HG03342 (cell line): ENCODE results near the gene TLDC2.
"Not testable (repeated sequence)": the region's sequence is repeated elsewhere in the genome, so short reads cannot be mapped to it uniquely, and the experiment has no call there.

ENCODE experiments used
- ATAC-seq: cut with Tn5 transposase; IDR thresholded peaks from one replicate; pipeline ENCODE4 v1.9.1; 2021; ENCODE audit warnings: mild to moderate bottlenecking, moderate library complexity; ENCODE audit not compliant: unreplicated experiment

Gene TLDC2

DNA sequence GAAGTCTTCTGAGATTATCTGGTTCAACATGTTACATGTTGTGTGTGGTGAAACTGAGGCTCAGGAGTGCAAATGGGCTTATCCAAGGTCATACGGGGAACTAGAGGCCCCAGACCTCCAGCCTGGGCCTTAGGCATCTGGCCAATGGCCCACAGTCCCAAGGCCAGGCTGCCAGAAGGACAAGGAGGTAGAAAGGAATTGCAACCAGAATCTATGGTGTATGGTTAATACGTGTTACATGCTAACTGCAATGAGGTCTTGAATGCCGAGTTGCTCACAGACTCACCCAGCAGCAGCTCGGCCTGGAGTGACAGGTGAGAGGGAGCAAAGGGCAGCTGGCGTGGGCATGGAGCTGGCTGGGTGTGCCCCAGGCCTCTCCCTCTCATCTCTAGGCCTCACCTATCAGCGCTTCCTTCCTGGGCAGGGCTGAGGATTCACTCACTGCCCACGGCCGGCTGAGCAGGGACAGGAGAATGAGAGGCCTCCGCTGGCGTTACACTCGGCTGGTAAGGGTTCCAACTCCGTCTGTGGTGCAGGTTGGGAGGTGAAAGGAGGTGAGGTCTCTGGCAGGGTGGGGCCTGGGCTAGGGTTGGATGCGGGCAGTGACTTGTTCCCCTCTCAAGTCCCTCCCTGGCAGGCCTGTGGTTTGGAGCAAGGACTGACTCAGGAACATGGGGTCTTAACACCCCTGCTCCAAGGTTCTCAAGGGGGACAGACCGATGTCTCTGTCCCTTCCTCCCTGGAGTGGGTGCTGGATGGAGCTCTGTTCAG, at the start of gene TLDC2:
Gene TLDC2, plus strand, starts transcription at position 437 of the 771 bp plus-strand sequence. Its CDS starts 37 bp downstream, at position 474.
- ATAC-seq = no peak

DNA sequence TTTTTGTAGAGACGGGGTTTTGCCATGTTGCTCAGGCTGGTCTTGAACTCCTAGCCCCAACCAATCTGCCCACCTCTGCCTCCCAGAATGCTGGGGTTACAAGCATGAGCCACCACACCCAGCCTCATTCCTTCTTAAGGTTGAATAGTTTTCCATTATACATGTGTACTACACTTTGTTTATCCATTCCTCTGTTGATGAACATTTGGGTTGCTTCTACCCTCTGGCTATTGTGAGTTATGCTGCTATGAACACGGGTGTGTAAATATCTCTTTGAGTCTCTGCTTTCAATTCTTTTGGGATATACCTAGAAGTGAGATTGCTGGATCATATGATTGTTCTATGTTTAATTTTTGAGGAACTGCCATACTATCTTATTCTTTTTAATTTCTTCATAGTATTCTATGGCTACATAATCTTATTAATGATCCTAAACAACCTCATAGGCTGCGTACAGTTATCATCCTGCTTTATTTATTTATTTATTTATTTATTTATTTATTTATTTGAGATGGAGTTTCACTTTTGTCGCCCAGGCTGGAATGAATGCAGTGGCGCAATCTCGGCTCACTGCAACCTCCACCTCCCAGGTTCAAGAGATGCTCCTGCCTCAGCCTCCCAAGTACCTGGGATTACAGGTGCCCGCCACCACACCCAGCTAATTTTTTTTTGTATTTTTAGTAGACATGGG, 49.2 kb upstream of the TLDC2 start:
- no peak for ATAC-seq

DNA sequence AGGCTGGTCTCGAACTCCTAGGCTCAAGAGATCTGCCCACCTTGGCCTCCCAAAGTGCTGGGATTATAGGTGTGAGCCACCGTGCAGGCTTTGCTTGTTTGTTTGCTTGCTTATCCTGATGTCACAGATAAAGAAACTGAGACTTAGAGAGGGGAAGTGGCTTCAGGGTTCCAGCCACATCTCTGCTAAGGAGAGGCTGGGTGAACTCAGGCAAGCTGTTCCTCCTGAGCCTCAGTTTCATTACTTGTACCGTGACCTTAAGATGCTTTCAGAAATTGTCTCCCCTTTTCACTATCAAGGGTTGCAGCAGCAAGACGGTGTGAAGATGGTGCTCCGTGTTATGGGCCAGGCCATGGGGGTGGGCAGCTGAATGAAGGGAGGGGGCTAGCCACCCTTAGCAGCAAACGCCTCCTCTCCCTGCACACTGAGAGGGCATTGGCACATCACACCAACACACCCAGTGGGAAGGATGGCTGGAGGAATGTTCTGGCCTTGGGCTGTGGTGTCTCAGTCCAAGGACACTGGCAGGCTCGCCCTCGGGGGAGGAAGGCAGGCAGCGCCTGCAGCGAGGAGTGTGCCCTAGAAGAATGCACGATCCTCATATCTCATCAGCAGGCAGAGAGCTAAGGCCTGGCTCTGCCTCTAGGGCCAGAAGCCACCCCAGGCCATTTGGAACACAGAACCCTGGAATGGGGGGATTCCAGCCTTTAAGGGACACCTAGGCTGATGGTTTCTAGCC, 48.2 kb upstream of the TLDC2 start:
- peak; percentile 85 for ATAC-seq

DNA sequence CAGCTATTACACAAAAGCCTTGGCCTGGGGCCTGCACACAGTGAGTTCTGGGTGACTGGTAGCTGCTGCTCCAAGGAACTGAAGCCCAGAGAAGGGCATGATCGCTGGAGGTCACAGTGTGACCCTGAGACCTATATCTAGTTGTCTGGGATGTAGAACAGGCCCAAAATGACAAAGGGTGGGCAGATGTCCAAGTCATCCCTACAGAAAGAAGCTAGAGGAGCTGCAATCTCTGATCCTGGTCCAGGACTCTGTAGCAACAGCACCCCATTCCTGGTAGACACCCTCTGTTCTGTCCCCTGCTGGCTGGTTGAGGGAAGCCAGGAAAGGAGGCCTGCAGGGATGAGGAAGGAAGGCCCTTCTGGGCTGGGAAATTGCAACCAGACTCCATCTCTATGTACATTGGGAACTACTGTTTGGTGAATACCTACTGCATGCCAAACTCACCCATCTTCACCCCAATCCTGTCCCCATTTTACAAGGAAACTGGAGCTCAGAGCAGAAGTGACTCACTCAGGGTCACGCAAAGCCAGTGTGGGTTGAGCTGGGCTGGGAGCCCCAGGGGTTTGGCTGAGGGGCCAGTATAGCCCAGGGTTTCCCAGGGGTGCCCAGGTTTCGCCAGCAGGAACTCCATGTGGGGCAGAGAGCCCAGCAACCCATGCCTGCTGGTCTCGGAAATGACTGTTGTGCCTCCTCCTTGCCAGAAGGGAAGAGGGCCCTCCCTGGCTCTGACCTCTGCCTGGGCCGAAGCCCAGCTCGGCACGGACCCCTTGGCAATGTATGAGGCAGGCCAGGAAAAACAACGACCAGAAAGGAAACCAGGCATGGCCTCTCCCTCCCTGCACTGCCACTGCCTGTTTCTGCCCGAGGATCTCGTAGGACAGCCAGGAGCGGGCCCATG, 44.9 kb upstream of the TLDC2 start:
- no peak for ATAC-seq

DNA sequence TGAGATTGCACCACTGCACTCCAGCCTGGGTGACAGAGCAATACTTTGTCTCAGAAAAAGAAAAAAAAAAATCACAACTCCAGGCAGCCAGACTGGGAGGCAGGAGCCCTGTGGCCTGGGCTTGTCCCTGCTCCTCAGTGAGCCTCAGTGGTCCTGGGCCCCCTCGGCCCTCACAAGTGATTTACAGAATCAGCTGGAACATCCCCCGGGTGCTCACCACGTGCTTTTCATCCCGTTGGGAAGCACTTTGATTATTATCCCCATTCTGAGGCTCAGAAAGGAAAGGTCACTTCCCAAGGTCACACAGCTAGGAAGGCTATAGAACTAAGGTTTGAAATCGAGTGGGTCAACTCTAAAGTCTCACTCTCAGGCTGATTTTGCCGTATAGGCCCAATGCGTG, 43.1 kb upstream of the TLDC2 start:
- no peak for ATAC-seq

DNA sequence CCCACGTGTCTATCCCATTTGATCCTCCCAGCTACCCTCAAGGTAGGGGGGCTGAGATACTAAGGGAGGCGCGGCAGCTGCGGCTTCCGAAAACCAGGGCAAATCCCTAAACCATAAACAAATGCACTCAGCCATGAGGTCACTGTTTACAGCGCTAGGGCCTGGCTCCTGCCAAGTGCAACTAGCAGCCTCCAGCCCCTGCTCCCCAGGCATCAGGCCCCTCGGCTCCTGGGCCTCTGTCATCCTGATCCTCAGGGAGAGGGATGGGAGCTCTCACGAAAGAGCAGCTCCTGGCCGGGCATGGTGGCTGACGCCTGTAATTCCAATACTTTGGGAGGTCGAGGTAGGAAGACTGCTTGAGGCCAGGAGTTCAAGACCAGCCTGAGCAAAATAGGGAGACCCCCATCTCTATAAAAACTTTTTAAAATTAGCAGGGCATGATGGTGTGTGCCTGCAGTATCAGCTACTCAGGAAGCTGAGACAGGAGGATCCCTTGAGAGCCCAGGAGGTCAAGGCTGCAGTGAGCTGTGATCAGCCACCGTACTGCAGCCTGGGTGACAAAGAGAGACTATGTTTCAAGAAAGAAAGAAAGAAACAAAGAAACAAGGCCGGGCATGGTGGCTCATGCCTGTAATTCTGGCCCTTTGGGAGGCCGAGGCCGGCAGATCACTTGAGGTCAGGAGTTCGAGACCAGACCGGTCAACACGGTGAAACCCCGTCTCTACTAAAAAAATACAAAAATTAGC, 42.5 kb upstream of the TLDC2 start:
- ATAC-seq = no peak

DNA sequence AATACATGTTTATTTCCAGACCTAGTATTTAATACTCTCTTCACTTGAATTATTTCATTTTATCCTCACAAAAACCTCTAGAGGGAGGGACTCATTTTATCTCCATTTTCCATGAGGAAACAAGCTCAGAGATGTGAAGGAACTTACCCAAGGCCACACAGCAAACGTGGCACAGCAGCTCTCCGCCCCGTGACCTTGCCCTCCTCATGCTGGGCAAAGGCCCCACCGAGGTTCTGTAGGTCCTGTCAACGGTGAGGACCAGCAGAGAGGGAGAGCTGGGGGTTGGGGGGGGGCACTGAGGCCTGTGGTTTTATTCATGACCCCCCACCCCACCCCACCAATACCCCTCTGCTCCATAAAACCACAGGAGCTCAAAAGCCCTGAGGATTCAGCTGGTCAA, 40.9 kb upstream of the TLDC2 start:
- ATAC-seq = no peak

DNA sequence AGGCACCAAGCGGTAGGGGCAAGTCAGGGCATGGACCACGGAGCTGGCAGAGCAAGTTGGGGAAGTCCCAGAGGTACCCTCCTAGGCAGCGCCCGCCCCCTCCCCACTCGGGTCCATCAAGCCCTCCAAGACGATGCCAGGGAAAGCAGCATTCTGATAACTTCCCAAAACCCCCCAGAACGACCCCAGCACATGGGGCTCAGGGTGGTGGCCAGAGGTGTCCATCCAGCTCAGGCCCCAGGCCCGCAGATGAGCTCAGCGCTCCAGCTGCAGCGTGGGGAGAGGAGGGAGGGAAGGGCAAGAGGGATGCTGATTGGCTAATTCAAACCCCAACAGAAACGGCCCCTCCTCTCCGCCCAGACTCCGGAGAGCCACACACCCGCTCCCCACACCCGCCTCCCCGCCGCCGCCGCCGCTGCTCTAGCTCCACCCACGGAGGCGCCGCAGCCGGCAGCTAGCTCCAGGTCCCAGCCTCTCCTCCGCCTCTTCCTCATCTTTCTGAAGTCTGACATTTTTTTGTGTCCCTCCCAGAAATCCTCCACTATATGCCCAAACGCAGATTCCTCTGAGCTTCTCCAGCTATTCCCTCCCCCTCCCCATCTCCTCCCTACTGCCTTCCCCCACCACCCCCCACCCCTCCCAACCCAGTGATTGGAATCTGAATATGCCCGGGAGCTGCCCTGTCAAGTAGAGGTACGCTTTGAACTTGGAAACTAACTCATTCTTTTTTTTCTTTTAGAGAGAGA, 40.3 kb upstream of the TLDC2 start:
- peak; percentile 68 for ATAC-seq

DNA sequence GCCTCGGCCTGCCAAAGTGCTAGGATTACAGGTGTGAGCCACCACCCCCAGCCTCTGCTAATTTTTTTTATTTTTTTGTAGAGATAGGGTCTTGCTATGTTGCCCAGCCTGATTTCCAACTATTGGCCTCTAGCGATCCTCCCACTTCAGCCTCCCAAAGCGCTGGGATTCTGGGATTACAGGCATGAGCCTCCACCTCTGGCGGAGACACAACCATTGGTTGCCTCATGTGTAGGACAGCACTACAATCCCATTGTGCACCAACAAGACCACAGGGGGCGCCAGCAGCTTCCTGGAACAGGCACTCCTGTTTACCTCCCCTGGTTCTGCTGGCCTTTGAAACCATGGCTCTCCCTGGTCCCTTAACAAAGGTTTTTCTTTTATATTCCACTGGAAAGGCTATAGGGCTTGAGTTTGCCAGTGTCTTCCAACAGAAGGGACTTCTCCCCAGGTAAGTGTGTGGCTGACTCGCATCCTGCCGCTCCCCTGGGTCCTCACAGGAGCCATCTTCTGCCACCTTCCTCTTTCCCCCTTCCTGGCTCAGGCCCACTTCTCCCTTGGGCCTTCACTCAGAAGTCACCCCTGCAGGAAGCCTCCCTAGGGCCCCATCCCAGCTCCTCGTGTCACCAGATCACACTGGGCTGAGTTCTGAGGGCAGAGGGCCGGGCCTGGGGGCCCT, 39.2 kb upstream of the TLDC2 start:
- ATAC-seq = no peak

DNA sequence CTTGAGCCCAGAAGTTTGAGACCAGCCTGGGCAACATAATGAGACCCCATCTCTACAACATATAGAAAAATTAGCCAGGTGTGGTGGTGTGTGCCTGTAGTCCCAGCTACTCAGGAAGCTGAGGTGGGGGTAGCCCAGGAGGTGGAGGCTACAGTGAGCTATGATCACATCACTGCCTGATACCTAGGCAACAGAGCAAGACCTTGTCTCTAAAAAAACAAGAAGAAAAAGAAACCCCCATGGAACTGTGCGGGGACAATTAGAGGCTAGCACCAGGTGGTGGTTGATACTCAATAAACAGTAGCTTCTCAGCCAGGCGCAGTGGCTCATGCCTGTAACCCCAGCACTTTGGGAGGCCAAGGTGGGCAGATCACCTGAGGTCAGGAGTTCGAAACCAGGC, 37.6 kb upstream of the TLDC2 start:
- ATAC-seq = not testable (repeated sequence)

DNA sequence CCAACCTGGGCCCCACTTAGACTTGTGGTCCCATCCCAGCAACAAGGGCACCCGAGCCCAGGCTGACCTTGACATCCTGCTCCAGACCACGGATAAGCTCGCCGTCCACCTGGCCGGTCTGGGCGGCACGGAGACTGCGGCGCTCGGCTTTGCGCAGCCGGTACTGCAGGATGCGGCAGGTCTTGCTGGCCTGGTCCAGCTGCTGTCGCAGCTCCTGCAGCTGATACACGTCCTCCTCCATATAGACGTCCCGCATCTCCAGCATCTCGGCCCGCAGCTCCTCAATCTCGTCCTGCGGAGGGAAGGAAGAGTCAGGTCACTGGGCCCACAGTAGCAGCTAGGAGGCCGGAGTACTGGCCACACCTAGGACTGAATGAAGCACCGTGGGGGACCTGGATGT, 36.8 kb upstream of the TLDC2 start:
- ATAC-seq = no peak

DNA sequence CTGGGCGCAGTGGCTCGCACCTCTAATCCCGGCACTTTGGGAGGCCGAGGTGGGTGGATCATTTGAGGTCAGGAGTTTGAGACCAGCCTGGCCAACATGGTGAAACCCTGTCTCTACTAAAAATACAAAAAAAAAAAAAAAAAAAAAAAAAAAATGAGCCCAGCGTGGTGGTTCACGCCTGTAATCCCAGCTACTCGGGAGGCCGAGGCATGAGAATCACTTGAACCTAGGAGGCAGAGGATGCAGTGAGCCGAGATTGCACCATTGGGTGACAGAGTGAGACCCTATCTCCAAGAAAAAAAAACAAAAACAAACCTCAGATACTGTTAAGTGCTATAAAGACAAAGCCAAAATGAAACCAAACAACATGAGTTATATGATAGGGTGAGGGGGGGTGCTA, 34.9 kb upstream of the TLDC2 start:
- not testable (repeated sequence) for ATAC-seq

DNA sequence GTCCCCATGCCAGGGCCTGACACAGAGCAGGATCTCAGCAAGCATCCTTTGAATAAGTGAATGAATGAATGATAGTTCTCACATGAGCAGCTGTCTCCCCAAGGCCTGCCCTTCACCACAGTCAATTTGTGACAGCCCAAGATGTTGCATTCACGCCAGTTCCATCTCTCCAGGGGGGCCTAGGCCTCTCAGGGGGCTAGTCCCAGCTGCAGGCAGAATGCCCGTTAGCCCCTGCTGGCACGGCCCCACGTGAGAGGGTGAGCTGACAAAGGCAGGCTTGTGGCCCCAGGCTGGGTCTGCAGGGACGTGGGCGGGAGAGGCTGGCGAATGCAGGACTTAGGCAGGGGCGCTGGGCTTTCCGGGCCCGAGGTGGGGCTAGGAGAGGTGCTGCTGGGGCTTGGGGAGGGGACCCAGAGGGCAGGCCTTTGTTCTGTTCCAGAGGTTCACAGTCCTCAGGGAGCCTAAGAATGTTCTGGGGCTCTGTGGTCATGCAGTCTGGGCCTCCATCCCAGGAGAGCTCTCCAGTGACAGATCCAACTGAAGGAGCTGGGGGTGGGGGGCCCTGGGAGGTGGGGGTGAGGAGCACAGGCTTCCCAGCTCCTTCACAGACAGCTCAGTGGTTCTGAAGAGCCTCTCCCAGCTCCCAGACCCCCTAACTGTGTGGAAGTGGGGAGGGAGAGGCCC, 30.5 kb upstream of the TLDC2 start:
- ATAC-seq = no peak

DNA sequence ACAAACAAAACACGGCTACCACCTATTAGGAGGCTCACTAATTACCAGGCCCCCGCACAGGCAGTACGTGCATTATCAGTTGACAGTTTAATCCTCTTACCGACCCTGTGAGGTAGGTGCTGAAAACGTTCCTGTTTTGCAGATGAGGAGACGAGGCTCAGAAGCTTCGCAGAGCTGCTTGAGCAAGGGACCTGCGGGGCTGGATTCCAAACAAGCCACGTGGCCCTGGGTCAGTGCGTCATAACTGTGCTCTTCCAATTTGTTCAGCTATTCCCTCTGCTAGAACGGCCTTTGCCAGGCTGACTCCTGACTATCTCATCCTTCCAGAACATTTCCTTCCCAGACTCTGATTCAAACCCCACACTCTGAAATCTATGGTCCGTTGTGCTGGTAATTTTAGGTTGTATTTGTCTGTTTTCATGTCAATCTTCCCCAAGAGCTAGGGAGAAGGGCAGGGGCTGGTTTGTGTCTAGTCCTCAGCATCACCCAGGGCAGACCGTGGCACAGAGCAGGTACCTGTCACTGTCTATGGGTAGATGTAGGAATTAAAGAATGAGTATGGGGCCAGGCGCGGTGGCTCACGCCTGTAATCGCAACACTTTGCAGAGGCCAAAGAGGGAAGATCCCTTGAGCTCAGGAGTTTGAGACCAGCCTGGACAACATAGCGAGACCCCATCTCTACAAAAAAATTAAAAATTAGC, 28.8 kb upstream of the TLDC2 start:
- ATAC-seq = no peak

DNA sequence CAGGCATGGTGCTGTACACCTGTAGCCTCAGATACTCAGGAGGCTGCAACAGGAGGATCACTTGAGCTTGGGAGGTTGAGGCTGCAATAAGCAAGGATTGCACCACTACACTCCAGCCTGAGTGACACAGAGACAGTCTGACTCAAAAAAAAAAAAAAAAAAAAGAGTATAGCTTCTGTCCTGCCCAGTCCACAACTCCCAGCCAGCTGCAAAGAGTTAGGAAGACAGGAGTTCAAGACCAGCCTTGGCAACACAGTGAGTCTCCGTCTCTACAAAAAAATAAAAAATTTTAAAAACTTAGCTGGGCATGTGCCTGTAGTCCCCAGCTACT, 28.3 kb upstream of the TLDC2 start:
- ATAC-seq = no peak

DNA sequence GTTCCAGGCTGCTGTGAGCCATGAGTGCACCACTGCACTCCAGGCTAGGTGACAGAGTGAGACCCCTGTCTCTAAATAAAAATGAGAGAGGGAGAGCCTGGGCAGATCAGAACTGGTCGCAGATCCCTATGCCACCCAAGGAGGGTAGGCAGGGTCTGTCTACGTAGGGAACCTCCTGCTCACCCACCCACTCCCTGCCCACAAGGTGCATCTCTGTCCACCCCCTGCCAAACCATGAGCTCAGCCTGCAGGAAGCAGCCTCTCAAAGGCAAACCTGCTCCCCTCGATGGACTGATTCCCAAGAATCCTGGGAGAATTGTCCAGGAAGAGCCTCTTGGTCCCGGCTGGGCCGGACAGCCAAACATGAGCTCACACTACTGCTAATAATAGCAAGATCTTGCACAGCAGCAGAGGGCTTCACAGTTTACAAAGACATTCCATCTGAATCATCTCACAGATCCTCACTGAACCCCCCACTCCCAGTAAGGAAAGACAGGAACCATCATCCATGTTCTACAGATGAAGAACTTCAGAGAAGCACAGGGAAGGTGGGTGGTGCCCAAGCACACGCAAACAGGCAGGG, 27.8 kb upstream of the TLDC2 start:
- no peak for ATAC-seq

DNA sequence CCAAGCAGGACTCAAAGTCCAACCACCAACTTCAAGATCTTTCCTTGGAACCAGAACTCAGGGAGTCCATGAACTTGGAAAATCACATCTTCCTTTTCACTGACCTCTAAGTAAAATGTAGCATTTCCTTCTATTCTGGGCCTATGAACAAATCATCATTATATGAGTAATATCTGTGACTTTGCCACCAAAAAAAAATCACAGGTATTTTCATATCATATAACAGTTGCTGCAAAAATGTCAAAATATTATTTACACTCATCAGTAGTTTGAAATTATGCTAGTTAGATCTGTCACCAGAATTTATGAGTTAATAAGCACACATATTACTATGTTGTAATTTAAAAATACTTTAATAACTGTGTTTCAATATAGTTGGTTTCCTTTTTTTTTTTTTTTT, 27.3 kb upstream of the TLDC2 start:
- ATAC-seq = no peak
